Lung (tissue), 12 donors: ENCODE results near the gene MYPN. TPM values are rescaled to one million over a fixed set of nuclear protein-coding genes. Genes with fewer than 3 reads are reported as not detected.

ENCODE experiments used
- ATAC-seq: fragments of 200-7000 bp; cut with Tn5 transposase; one replicate; pipeline ENCODE4 v1.9.1; 2020; ENCODE audit warnings: moderate number of reproducible peaks; ENCODE audit not compliant: insufficient read depth, low FRiP score
- DNase-seq, 3 donors: peaks; one replicate each; pipeline ENCODE4 v3.0.0-alpha.2; 2013 to 2017
- H3K27ac ChIP-seq, 2 donors: one replicate each; pipeline ENCODE4 v1.5.1; 2013; ENCODE audit warnings: mild to moderate bottlenecking in 2 of 2, moderate library complexity in 2 of 2, control low read depth in 1 of 2, inconsistent platforms in 1 of 2, low read depth in 1 of 2, low read length in 1 of 2
- H3K27me3 ChIP-seq, 3 donors: one replicate each; pipeline ENCODE4 v1.5.1; 2013; ENCODE audit warnings: low read length in 2 of 3; ENCODE audit not compliant: control insufficient read depth in 3 of 3, insufficient read depth in 3 of 3
- H3K36me3 ChIP-seq, 4 donors: one replicate each; pipeline ENCODE4 v1.5.1; 2013; ENCODE audit warnings: low read length in 4 of 4, mild to moderate bottlenecking in 1 of 4, moderate library complexity in 1 of 4; ENCODE audit not compliant: control insufficient read depth in 4 of 4, insufficient read depth in 4 of 4
- H3K4me1 ChIP-seq, 5 donors: one replicate each; pipeline ENCODE4 v1.5.1; 2013; ENCODE audit warnings: low read length in 5 of 5, mild to moderate bottlenecking in 2 of 5, moderate library complexity in 1 of 5; ENCODE audit not compliant: control insufficient read depth in 5 of 5, insufficient read depth in 5 of 5
- H3K4me3 ChIP-seq: one replicate; pipeline ENCODE4 v1.5.1; 2013; ENCODE audit warnings: mild to moderate bottlenecking, control low read depth, moderate library complexity
- H3K9ac ChIP-seq, 2 donors: one replicate each; pipeline ENCODE4 v1.5.1; 2013; ENCODE audit warnings: low read length in 2 of 2, control low read depth in 1 of 2; ENCODE audit not compliant: insufficient read depth in 1 of 2
- H3K9me3 ChIP-seq, 4 donors: one replicate each; pipeline ENCODE4 v1.5.1; 2013; ENCODE audit warnings: low read length in 3 of 4, mild to moderate bottlenecking in 1 of 4, moderate library complexity in 1 of 4; ENCODE audit not compliant: control insufficient read depth in 4 of 4, insufficient read depth in 3 of 4
- WGBS, 2 donors: extraction: QIAGEN DNeasy Blood & Tissue Kit; methylation state at CpG; one replicate each; pipeline ENCODE4 v1.1.7; 2013; 5-methylcytosine and 5-hydroxymethylcytosine counted together
- polyA plus RNA-seq, 2 donors: library from polyadenylated mRNA; stranded (reverse); fragments of 200-250 nt; gene quantifications; one replicate each; pipeline ENCODE4 v1.2.1, GENCODE V29; 2013
- total RNA-seq, 2 donors: library from RNA; depleted of rRNA in 1 of 2; stranded (reverse); fragments of >200 nt in 1 of 2; gene quantifications; one replicate each; pipeline ENCODE4 v1.2.1, GENCODE V29; 2014 to 2021
- TF ChIP-seq, protein P1 (sequence below): IDR thresholded peaks from 2 replicates; pipeline ENCODE4 v1.5.1; 2012; ENCODE audit warnings: mild to moderate bottlenecking; ENCODE audit errors: control extremely low read depth, extremely low read depth
- donor health status: control.
- donor health status: control.
- donor health status: Bipolar disorder and iron deficiency.
- donor health status: healthy.
- donor health status: DM: yes; HTN: yes; CAD: no.

The MYPN gene
- total and polyA plus RNA-seq, 4 donors = 0.01 to 0.28 (median 0.04) TPM

DNA sequence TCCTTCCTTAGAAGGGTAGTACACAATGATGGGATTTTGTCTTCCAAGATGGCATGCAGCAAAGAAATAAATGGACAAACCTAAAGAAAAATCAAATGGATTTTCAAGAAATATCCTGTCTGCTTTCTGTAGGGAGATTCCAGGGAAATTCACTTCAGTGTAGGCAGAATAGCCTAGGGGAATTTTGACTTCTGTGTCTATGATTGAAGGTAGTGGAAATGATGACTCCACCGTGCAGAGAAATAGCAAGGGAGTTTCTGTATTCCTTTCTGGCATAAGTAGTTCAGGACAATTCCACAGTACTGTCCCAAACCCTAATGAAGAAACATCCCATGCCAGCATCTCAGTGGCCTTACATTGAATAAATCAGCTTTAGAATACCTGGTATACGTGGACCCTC lies 113.1 kb downstream of the MYPN start:
- Histone ChIP-seq H3K36me3 (no peaks in the 10 kb centered on the region), H3K4me3 (no peak overlapping the region), H3K27me3 (no peaks in the 10 kb centered on the region), H3K9ac (no peak overlapping the region), H3K9me3 (no peaks in the 10 kb centered on the region), H3K4me1 (no peaks in the 10 kb centered on the region), H3K27ac (no peak overlapping the region)
- ATAC-seq (no peak), DNase-seq (no peak)
- TF ChIP-seq, protein P1, sequence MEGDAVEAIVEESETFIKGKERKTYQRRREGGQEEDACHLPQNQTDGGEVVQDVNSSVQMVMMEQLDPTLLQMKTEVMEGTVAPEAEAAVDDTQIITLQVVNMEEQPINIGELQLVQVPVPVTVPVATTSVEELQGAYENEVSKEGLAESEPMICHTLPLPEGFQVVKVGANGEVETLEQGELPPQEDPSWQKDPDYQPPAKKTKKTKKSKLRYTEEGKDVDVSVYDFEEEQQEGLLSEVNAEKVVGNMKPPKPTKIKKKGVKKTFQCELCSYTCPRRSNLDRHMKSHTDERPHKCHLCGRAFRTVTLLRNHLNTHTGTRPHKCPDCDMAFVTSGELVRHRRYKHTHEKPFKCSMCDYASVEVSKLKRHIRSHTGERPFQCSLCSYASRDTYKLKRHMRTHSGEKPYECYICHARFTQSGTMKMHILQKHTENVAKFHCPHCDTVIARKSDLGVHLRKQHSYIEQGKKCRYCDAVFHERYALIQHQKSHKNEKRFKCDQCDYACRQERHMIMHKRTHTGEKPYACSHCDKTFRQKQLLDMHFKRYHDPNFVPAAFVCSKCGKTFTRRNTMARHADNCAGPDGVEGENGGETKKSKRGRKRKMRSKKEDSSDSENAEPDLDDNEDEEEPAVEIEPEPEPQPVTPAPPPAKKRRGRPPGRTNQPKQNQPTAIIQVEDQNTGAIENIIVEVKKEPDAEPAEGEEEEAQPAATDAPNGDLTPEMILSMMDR = no peak
- 87 to 92% methylated on average over 2 of the region's 2 CpGs for WGBS, 2 donors

DNA sequence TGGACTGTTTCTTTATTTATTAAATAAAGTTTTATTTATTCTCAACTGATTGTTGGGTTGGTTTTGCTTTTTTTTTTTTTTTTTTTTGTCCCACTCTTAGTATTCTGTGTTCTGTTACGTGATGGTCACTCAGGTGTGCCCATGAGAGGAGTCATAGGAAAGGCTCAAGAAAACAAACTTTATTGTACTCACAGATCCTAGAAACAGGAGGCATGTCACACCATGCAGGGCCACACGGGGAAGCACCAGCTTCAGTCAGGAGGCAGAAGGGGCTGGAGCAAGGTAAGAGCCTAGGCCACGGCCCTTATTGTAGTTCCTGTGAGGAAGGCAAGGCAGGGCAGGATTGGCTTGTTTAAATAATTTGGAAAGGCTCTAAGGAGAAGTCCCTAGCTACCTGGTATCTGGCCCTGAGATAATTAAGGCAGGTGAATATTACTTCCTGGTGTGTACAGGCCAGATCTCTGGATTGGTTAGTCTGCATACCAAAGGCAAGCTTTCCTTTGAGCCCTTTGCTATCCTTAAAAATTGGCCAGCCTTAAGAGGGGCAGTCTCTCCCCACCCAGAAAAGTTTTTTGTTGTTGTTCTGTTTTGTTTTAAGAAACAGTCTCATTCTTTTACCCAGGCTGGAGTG lies 114.4 kb downstream of the MYPN start:
- DNase-seq = no peak
- no peak for ATAC-seq
- Histone ChIP-seq H3K27ac (no peak overlapping the region), H3K36me3 (no peaks in the 10 kb centered on the region), H3K9me3 (no peaks in the 10 kb centered on the region), H3K4me3 (no peak overlapping the region), H3K27me3 (no peaks in the 10 kb centered on the region), H3K4me1 (no peaks in the 10 kb centered on the region), H3K9ac (no peak overlapping the region)
- TF ChIP-seq, protein P1 = no peak
- 80 to 86% methylated on average over 3 of the region's 3 CpGs for WGBS, 2 donors

DNA sequence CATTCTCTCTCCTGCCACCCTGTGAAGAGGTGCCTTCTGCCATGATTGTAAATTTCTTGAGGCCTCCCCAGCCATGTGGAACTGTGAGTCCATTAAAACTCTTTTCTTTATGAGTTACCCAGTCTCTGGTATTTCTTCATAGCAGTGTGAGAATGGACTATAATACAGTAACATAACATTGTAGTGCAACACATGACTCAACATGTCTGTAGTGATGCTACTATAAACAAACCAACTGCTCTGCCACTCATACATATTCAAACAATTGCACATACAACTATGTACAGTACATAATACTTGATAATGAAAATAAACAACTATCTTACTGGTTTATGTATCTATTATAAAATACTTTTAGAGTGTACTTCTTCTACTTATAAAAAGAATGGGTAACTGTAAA lies 115.5 kb downstream of the MYPN start:
- Histone ChIP-seq H3K9me3 (no peaks in the 10 kb centered on the region), H3K9ac (no peak overlapping the region), H3K27me3 (peaks cover 0 to 4% (median 3%) of the 10 kb centered on the region in 3 donors), H3K4me1 (no peaks in the 10 kb centered on the region), H3K27ac (no peak overlapping the region), H3K36me3 (no peaks in the 10 kb centered on the region), H3K4me3 (no peak overlapping the region)
- ATAC-seq (no peak), DNase-seq (no peak)
- TF ChIP-seq, protein P1 = no peak

DNA sequence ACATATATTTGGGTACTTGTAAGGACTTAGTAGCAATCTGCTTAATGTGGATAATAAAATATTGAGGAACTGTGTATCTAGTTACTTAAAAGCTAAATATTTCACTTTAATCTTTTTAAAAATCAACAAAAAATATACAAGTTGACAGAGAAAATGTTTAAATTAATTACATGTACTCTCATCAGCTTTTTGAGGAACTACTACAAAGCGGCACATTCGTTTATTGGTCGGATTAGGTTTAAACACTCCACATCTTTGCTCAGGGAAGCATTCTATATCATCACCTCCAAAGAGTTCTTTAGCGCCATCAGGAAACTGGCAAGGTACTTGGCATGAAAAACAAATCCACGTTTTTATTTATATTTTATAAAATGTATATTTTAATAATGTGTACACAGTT lies 121.0 kb downstream of the MYPN start:
- H3K9ac ChIP-seq = no peak overlapping the region
- WGBS, 2 donors = 77 to 84% methylated on average over 5 of the region's 5 CpGs
- no peak for DNase-seq
- peaks cover 0 to 5% (median 0%) of the 10 kb centered on the region in 5 donors for H3K4me1 ChIP-seq
- no peak for ATAC-seq
- H3K9me3 ChIP-seq = no peaks in the 10 kb centered on the region
- H3K27ac ChIP-seq = no peak overlapping the region
- peaks cover 0 to 22% (median 3%) of the 10 kb centered on the region in 3 donors for H3K27me3 ChIP-seq
- no peaks in the 10 kb centered on the region for H3K36me3 ChIP-seq
- no peak overlapping the region for H3K4me3 ChIP-seq
- TF ChIP-seq, protein P1 = no peak
